Measurements from ENCODE around the gene RTN4RL2. TPM values are rescaled to one million over a fixed set of nuclear protein-coding genes. Genes with fewer than 3 reads are reported as not detected.

The RTN4RL2 gene
- total RNA-seq, 2 experiments from 2014 or later = 0.43 to 0.44 TPM

GRCh38 chr11:57446055-57446454, 14.3 kb upstream of the RTN4RL2 start:
- Mint-ChIP-seq H3K36me3 (no peaks in the 10 kb centered on the region), H3K4me1 (no peaks in the 10 kb centered on the region), H3K9me3 (no peaks in the 10 kb centered on the region), H3K4me3 (no peak overlapping the region), H3K27ac (no peak overlapping the region), H3K27me3 (peaks cover 10% of the 10 kb centered on the region)
- no peak for DNase-seq

- H3K27ac Mint-ChIP-seq = no peak overlapping the region
- H3K9me3 Mint-ChIP-seq = no peaks in the 10 kb centered on the region
- H3K4me1 Mint-ChIP-seq = peaks cover 9% of the 10 kb centered on the region
- DNase-seq = no peak
- H3K36me3 Mint-ChIP-seq = no peaks in the 10 kb centered on the region
- H3K4me3 Mint-ChIP-seq = no peak overlapping the region
- peaks cover 10% of the 10 kb centered on the region for H3K27me3 Mint-ChIP-seq
Measured at GRCh38 chr11:57453543-57454177, 6.7 kb upstream of the RTN4RL2 start.

GRCh38 chr11:57456960-57457642, 3.2 kb upstream of the RTN4RL2 start:
- Mint-ChIP-seq H3K4me3 (peak overlapping the region; percentile 42), H3K36me3 (no peaks in the 10 kb centered on the region), H3K4me1 (peaks cover 21% of the 10 kb centered on the region), H3K27ac (no peak overlapping the region), H3K27me3 (peaks cover 39% of the 10 kb centered on the region), H3K9me3 (no peaks in the 10 kb centered on the region)
- peak; percentile 74 for DNase-seq

GRCh38 chr11:57457643-57458023, 2.7 kb upstream of the RTN4RL2 start:
- Mint-ChIP-seq H3K4me3 (peak overlapping the region; percentile 42), H3K4me1 (peaks cover 21% of the 10 kb centered on the region), H3K9me3 (no peaks in the 10 kb centered on the region), H3K36me3 (no peaks in the 10 kb centered on the region), H3K27ac (no peak overlapping the region), H3K27me3 (peaks cover 44% of the 10 kb centered on the region)
- DNase-seq = no peak

- Mint-ChIP-seq H3K36me3 (no peaks in the 10 kb centered on the region), H3K4me3 (peak overlapping the region; percentile 42), H3K27ac (no peak overlapping the region), H3K4me1 (peaks cover 21% of the 10 kb centered on the region), H3K9me3 (no peaks in the 10 kb centered on the region), H3K27me3 (peaks cover 48% of the 10 kb centered on the region)
- DNase-seq = no peak
Measured at GRCh38 chr11:57458060-57458409, 2.3 kb upstream of the RTN4RL2 start.

- Mint-ChIP-seq H3K27me3 (peaks cover 48% of the 10 kb centered on the region), H3K4me3 (peak overlapping the region; percentile 80), H3K27ac (no peak overlapping the region), H3K36me3 (no peaks in the 10 kb centered on the region), H3K9me3 (no peaks in the 10 kb centered on the region), H3K4me1 (peaks cover 21% of the 10 kb centered on the region)
- peak; percentile 61 for DNase-seq
Measured at GRCh38 chr11:57458410-57459163, 1.7 kb upstream of the RTN4RL2 start.

- peak; percentile 40 for DNase-seq
- H3K27ac Mint-ChIP-seq = no peak overlapping the region
- H3K9me3 Mint-ChIP-seq = no peaks in the 10 kb centered on the region
- peaks cover 48% of the 10 kb centered on the region for H3K27me3 Mint-ChIP-seq
- no peaks in the 10 kb centered on the region for H3K36me3 Mint-ChIP-seq
- peak overlapping the region; percentile 80 for H3K4me3 Mint-ChIP-seq
- peaks cover 21% of the 10 kb centered on the region for H3K4me1 Mint-ChIP-seq
Measured at GRCh38 chr11:57459164-57460021, 935 bp upstream of the RTN4RL2 start.

- DNase-seq = no peak
- Mint-ChIP-seq H3K36me3 (no peaks in the 10 kb centered on the region), H3K4me3 (no peak overlapping the region), H3K9me3 (no peaks in the 10 kb centered on the region), H3K27me3 (peaks cover 48% of the 10 kb centered on the region), H3K4me1 (peaks cover 21% of the 10 kb centered on the region), H3K27ac (no peak overlapping the region)
Measured at GRCh38 chr11:57460758-57461749, 726 bp downstream of the RTN4RL2 start.

- H3K9me3 Mint-ChIP-seq = no peaks in the 10 kb centered on the region
- no peak overlapping the region for H3K27ac Mint-ChIP-seq
- DNase-seq = no peak
- H3K36me3 Mint-ChIP-seq = no peaks in the 10 kb centered on the region
- H3K4me3 Mint-ChIP-seq = no peak overlapping the region
- peaks cover 21% of the 10 kb centered on the region for H3K4me1 Mint-ChIP-seq
- peaks cover 48% of the 10 kb centered on the region for H3K27me3 Mint-ChIP-seq
Measured at GRCh38 chr11:57461841-57462489, 1.6 kb downstream of the RTN4RL2 start.

- Mint-ChIP-seq H3K27me3 (peaks cover 44% of the 10 kb centered on the region), H3K4me3 (no peak overlapping the region), H3K4me1 (peaks cover 18% of the 10 kb centered on the region), H3K36me3 (no peaks in the 10 kb centered on the region), H3K9me3 (no peaks in the 10 kb centered on the region), H3K27ac (no peak overlapping the region)
- no peak for DNase-seq
Measured at GRCh38 chr11:57462597-57462996, 2.3 kb downstream of the RTN4RL2 start.

- H3K27ac Mint-ChIP-seq = no peak overlapping the region
- no peaks in the 10 kb centered on the region for H3K9me3 Mint-ChIP-seq
- peaks cover 35% of the 10 kb centered on the region for H3K27me3 Mint-ChIP-seq
Measured at GRCh38 chr11:57463671-57464538, 3.6 kb downstream of the RTN4RL2 start.

GRCh38 chr11:57464539-57465181, 4.3 kb downstream of the RTN4RL2 start:
- no peak overlapping the region for H3K4me3 Mint-ChIP-seq
- no peaks in the 10 kb centered on the region for H3K36me3 Mint-ChIP-seq

More at GRCh38 chr11:57463671-57464538, 3.6 kb downstream of the RTN4RL2 start:
- H3K36me3 Mint-ChIP-seq = no peaks in the 10 kb centered on the region
- no peak for DNase-seq
- H3K4me3 Mint-ChIP-seq = no peak overlapping the region
- H3K4me1 Mint-ChIP-seq = peaks cover 10% of the 10 kb centered on the region

More at GRCh38 chr11:57464539-57465181, 4.3 kb downstream of the RTN4RL2 start:
- Mint-ChIP-seq H3K9me3 (no peaks in the 10 kb centered on the region), H3K4me1 (peaks cover 5% of the 10 kb centered on the region), H3K27ac (no peak overlapping the region), H3K27me3 (peaks cover 29% of the 10 kb centered on the region)
- DNase-seq = no peak

Data from activated naive CD8-positive, alpha-beta T cell treated with anti-CD3 and anti-CD28 coated beads for 36 hours (primary cell).